OCI-LY3 (cell line): ENCODE measurements around the gene LUC7L2.

ENCODE experiments used
- CTCF ChIP-seq: fragments of 200-600, 300-600 bp; sonication (generic); IDR thresholded peaks from 2 replicates; pipeline ENCODE4 v1.5.1; 2014; ENCODE audit warnings: antibody characterized with exemption, low read length, low read depth
- EZH2phosphoT487 ChIP-seq: fragments of 200-600 bp; shearing (Covaris generic); IDR thresholded peaks from 2 replicates; pipeline ENCODE4 v1.6.1; 2018; ENCODE audit warnings: antibody characterized with exemption, mixed run types, low read depth

GRCh38 chr7:139427788-139428187 lies 68.1 kb downstream of the LUC7L2 start:
- TF ChIP-seq CTCF (no peak), EZH2phosphoT487 (no peak)
